ENCODE data around the gene LRP1. TPM values are rescaled to one million over a fixed set of nuclear protein-coding genes. Genes with fewer than 3 reads are reported as not detected.

Gene LRP1
- total RNA-seq, 1 donor from 2014 or later: 708 TPM

DNA sequence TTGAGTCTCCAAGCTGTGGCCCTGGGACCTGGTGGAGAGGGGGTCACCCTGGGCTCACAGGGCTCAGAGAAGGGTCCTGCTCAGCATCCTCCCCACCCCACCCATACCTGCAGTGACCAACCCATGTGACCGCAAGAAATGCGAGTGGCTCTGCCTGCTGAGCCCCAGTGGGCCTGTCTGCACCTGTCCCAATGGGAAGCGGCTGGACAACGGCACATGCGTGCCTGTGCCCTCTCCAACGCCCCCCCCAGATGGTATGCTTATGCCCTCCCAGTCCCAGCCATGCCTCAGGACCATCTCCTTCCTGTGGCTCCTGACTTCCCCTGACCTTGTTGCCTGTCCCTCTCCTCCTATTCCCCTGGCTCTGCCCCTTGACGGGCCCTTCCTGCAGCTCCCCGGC is 81.6 kb downstream of the LRP1 start:
- Histone ChIP-seq H3K4me3 (no peak overlapping the region), H3K27me3 (no peaks in the 10 kb centered on the region), H3K9me3 (no peaks in the 10 kb centered on the region), H3K4me1 (peaks cover 0 to 18% of the 10 kb centered on the region in 2 donors), H3K27ac (no peak overlapping the region), H3K36me3 (peaks cover 69 to 78% of the 10 kb centered on the region in 2 donors)
- intact Hi-C loops (cut with DNase I): no loop called here
- TF ChIP-seq, protein P1, sequence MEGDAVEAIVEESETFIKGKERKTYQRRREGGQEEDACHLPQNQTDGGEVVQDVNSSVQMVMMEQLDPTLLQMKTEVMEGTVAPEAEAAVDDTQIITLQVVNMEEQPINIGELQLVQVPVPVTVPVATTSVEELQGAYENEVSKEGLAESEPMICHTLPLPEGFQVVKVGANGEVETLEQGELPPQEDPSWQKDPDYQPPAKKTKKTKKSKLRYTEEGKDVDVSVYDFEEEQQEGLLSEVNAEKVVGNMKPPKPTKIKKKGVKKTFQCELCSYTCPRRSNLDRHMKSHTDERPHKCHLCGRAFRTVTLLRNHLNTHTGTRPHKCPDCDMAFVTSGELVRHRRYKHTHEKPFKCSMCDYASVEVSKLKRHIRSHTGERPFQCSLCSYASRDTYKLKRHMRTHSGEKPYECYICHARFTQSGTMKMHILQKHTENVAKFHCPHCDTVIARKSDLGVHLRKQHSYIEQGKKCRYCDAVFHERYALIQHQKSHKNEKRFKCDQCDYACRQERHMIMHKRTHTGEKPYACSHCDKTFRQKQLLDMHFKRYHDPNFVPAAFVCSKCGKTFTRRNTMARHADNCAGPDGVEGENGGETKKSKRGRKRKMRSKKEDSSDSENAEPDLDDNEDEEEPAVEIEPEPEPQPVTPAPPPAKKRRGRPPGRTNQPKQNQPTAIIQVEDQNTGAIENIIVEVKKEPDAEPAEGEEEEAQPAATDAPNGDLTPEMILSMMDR (IDR thresholded peaks at IDR 0.05): no peak
- DNase-seq (ENCODE audit: low spot score in 2 of 2): no peak

DNA sequence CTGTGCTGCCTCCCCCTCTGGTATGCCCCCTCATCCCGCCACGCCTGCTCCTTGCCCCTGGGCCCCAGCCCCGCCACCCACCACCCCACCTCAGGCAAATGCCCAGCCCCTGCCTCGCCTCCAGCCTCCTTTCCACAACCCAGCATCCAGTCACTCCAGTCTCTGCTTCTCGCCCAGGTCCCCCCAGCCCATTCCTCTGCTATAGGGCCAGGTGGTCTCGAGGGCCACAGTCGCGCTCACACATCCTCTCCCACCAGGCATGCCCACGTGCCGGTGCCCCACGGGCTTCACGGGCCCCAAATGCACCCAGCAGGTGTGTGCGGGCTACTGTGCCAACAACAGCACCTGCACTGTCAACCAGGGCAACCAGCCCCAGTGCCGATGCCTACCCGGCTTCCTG is 82.2 kb downstream of the LRP1 start:
- Histone ChIP-seq H3K4me1 (peaks cover 0 to 18% of the 10 kb centered on the region in 2 donors), H3K4me3 (no peak overlapping the region), H3K36me3 (peaks cover 63 to 72% of the 10 kb centered on the region in 2 donors), H3K27ac (no peak overlapping the region), H3K9me3 (no peaks in the 10 kb centered on the region), H3K27me3 (no peaks in the 10 kb centered on the region)
- no peak for DNase-seq (ENCODE audit: low spot score in 2 of 2)
- TF ChIP-seq, protein P1 (IDR thresholded peaks at IDR 0.05): no peak
- intact Hi-C loops (cut with DNase I): no loop called here

DNA sequence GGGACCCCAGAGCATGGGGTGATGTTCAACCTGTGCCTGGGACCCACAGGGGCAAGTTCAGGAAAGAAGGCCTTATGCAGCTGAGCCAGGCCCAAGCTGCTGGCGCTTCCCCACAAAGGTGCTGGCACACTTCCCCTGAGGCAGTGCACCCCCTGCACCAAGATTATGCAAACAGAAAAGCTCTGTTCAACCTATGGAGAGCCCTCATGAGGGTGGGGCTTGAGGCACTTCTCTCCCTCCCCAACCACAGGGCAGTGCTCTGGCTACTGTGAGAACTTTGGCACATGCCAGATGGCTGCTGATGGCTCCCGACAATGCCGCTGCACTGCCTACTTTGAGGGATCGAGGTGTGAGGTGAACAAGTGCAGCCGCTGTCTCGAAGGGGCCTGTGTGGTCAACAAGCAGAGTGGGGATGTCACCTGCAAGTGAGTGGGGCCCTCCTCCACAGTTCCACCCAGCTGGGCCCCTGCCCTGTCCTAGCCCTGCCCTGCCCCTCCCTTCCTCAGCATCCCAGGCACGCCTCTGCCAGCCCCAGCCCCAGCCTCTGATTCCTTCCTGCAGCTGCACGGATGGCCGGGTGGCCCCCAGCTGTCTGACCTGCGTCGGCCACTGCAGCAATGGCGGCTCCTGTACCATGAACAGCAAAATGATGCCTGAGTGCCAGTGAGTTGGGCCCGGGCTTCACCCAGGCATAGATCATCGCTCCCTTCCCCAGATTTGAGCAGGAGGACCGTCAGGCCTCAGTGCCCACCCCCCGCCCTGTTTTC is 82.8 kb downstream of the LRP1 start:
- H3K4me3 ChIP-seq: no peak overlapping the region
- H3K36me3 ChIP-seq: peaks cover 57 to 66% of the 10 kb centered on the region in 2 donors
- no peaks in the 10 kb centered on the region for H3K27me3 ChIP-seq
- H3K27ac ChIP-seq: peak overlapping the region in 1 of 2 donors; percentile 51
- intact Hi-C loops (cut with DNase I): no loop called here
- H3K9me3 ChIP-seq: no peaks in the 10 kb centered on the region
- TF ChIP-seq, protein P1 (IDR thresholded peaks at IDR 0.05): no peak
- H3K4me1 ChIP-seq: peaks cover 2 to 23% of the 10 kb centered on the region in 2 donors
- no peak for DNase-seq (ENCODE audit: low spot score in 2 of 2)

DNA sequence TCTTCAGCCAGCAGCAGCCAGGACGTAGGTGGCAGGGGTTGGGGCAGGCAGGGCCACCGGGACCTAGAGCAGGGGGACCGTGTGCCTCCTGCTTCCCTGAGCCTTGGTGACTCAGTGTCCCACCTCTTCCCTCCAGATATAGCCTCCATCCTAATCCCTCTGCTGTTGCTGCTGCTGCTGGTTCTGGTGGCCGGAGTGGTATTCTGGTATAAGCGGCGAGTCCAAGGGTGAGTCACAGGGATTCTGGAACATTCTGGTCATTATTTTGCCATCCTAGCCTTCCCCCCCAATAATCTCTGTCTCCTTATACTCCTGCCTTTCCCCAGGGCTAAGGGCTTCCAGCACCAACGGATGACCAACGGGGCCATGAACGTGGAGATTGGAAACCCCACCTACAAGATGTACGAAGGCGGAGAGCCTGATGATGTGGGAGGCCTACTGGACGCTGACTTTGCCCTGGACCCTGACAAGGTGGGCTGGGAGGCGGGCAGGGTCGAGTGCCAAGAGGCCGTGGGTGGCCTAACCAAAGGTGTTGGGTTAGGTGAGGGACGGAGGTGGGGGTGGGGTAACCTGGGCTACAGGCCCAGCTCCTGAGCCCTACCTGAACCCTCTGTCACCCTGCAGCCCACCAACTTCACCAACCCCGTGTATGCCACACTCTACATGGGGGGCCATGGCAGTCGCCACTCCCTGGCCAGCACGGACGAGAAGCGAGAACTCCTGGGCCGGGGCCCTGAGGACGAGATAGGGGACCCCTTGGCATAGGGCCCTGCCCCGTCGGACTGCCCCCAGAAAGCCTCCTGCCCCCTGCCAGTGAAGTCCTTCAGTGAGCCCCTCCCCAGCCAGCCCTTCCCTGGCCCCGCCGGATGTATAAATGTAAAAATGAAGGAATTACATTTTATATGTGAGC is 83.8 kb downstream of the LRP1 start:
- H3K4me1 ChIP-seq: peaks cover 9 to 30% of the 10 kb centered on the region in 2 donors
- intact Hi-C loops (cut with DNase I): no loop called here
- peak overlapping the region; percentile 68 to 76 for H3K27ac ChIP-seq

DNA sequence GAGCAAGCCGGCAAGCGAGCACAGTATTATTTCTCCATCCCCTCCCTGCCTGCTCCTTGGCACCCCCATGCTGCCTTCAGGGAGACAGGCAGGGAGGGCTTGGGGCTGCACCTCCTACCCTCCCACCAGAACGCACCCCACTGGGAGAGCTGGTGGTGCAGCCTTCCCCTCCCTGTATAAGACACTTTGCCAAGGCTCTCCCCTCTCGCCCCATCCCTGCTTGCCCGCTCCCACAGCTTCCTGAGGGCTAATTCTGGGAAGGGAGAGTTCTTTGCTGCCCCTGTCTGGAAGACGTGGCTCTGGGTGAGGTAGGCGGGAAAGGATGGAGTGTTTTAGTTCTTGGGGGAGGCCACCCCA is 84.4 kb downstream of the LRP1 start:
- no peak for DNase-seq (ENCODE audit: low spot score in 2 of 2)
- Histone ChIP-seq H3K4me1 (peaks cover 13 to 35% of the 10 kb centered on the region in 2 donors), H3K4me3 (no peak overlapping the region), H3K9me3 (no peaks in the 10 kb centered on the region), H3K36me3 (peaks cover 42 to 50% of the 10 kb centered on the region in 2 donors), H3K27ac (peak overlapping the region; percentile 68 to 76), H3K27me3 (no peaks in the 10 kb centered on the region)
- intact Hi-C loops (cut with DNase I): loop anchor here (1.0 kb wide), 1 partner anchor 31 kb away; no protein-coding TSS in a partner anchor
- TF ChIP-seq, protein P1 (IDR thresholded peaks at IDR 0.05): no peak

More for the DNA sequence above, 83.8 kb downstream of the LRP1 start:
- Histone ChIP-seq H3K27me3 (no peaks in the 10 kb centered on the region), H3K36me3 (peaks cover 48 to 56% of the 10 kb centered on the region in 2 donors), H3K9me3 (no peaks in the 10 kb centered on the region), H3K4me3 (no peak overlapping the region)
- no peak for DNase-seq (ENCODE audit: low spot score in 2 of 2)
- TF ChIP-seq, protein P1 (IDR thresholded peaks at IDR 0.05): no peak
